Embryonic facial prominence (tissue), 1 donor: ENCODE results near the gene MT1M.

Experiments used
- DNase-seq: peaks from one replicate; pipeline ENCODE4 v3.0.0-alpha.2; 2016; ENCODE audit errors: extremely low spot score

Gene MT1M

DNA sequence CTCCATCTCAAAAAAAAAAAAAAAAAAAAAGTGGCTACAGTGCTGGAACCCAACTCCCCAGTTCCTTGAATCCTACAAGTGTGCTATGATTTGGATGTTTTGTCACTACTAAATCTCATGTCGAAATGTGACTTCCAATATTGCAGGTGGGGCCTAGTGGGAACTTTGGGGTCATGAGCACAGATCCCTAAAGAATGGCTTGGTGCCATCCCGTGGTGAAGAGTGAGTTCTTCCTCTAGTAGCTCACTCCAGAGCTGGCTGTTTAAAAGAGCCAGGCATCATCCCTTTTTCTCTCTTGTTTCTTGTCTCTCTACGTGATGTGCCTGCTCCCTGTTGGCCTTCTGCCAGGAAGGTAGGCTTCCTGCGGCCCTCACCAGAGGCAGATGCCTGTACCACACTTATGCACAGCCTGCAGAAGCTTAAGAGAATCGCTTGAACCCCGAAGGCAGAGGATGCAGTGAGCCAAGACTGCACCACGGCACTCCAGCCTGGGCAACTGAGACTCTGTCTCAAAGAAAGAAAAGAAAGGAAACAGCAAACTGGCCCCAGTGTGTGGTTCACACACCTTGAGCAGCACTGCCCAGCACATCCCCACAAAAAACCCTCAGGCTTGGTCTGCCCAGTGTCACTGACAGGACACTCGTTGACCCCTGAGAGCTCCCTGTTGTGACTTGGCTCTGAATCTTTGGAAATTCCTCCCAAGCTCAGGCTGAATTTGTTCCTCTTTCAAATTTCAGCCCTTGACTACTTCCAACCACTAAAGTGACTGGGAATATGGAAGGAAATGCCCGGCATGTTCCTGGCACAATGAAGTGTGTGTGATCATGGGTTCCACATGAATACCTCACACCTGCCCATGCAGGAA, 3.7 kb upstream of the MT1M start:
- no peak for DNase-seq

DNA sequence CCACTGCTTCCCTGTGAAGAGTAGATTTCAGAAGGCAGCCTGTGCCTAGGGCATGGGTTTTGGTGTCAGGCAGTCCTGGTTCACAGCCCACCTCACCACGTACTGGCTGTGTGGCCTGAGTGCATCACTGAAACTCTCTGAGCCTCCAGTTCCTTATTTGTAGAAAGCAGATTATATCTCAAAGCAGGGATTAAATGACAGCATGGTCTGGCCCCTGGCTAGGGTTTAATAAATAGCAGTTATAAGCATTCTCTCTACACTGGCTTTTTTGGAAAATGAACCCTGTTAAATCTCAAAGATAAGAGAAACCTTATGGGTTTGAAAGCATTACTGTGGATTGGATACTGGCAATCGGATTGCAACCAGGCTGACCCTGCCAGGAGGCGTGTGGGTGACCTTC, 2.9 kb upstream of the MT1M start:
- no peak for DNase-seq

DNA sequence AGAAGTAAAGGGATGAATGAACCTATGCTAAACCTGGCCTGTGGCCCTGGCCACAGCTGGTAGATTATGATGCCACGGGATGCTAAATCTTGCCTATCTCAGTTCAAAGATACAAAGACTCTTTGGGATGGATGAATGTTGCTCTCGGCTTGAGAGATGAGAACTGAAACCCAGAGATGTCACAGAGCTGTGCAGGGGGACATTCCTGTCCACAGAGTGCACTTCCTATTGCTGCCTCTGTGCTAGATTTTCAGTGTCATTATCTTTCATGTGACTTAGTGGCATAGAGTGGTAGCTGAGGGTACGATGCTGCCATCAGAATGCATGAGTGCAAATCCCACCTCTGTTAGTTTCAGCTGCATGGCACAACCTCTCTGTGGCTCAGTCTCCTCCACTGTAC, 2.3 kb upstream of the MT1M start:
- DNase-seq: no peak

DNA sequence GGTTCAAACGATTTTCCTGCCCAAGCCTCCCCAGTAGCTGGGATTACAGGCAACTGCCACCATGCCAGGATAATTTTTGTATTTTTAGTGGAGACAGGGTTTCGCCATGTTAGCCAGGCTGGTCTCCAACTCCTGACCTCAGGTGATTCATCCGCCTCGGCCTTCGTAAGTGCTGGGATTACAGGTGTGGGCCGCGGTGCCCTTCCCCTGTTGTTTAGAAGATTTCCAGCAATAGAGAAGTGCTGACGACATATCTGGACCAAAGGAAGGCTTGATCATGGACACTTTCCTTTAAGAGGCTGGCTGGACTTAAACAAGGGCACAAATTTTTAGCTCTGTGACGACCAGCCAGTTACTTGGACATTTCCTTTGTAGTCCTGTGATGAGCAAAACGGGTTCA, 1.3 kb upstream of the MT1M start:
- no peak for DNase-seq

DNA sequence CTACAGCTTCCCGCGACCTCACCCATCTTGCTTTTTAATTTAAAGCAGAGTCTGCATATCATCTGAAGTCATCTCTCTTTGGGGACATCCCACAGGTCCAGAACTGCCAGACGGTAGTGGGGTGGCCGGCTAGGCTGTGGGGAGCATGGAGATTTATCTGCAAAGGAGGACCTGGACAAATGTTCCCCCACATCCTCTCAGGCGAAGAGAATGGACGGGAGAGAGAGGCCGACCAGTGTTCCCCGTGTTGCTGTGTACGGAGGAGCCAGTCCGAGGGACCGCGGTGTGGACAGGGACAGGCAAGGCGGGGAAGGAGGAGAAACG, 665 bp upstream of the MT1M start:
- DNase-seq: no peak

DNA sequence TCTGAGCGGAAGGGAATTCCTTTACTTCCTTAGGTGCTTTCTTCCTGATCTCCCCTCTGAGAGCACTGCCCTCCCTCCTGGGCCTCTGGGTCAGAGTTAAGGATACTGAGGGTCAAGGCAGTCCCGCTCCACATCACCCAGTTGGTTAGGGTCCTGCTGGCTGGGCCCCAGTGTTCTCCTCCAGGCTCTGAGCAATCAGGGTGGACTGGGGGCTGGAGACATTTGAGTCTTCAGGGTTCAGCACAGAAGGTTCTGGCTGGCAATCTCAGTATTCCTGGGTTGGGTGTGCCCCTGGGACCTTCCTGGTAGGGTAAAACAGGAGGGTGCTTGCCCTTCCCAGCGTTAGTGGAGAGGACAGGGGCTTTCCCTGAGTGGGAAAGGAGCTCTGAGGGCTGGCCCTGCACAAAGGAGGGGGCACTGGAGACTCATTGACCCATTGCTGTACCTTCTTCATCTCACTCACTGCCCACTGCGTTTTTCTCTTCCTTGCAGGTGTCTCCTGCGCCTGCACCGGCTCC, 448 bp downstream of the MT1M start:
- no peak for DNase-seq

DNA sequence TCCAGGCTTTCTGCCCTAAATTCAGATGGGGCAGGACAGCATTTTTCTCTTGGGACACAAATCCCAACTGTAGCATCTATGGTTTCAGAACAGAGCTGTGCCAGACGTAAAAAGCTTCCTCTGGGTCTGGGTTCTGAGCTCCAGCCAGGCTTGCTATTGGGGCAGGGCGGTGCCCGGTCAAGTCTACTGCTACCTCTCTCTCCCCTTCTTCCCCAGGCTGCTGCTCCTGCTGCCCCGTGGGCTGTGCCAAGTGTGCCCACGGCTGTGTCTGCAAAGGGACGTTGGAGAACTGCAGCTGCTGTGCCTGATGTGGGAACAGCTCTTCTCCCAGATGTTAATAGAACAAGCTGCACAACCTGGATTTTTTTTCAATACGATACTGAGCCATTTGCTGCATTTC, 1.1 kb downstream of the MT1M start:
- no peak for DNase-seq

DNA sequence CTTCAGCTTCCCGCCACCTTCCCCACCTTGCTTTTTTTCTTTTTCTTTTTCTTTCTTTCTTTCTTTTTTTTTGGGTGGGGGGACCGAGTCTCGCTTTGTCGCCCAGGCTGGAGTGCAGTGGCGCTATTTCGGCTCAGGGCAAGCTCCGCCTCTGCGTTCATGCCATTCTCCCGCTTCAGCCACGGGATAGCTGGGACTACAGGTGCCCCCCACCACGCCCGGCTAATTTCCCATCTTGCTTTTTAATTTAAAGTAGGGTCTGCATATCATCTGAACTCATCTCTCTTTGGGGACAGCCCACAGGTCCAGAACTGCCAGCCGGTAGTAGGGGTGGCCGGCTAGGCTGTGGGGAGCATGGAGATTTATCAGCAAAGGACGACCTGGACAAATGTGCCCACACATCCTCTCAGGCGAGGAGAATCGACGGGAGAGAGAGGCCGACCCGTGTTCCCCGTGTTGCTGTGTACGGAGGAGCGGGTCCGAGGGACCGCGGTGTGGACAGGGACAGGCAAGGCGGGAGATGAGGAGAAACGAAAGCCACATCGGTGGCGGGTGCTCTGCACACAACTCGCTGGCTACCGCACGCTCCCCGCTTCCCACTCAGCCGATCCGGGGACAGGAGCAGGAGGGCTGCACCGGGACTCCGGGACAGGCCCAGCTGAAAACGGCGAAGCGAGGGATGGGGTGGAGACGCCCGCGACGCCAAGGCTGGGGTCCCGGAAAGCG, 2.4 kb downstream of the MT1M start:
- DNase-seq: no peak

DNA sequence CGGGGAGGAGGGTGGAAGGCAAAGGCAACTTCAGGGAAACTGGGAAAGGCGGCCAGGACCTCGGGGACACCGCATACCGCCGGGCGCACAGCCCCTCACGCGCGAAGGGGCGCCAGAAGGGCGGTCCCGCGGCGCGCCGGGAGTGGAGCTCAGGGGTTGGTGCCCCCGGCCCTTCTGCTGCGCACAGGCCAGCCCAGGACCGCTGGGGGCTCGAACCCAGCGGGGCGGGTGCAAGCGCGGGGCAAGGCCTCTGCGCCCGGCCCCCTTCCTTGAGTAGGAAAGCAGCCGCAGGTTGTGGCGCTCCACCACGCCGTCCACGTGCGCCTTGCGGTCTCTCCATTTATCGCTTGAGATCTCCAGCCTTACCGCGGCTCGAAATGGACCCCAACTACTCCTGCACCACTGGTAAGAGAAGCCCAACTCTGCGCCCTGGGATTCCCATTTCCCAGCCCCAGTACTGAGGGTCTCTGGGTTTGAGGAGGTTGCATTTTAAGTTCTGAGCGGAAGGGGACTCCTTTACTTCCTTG, 3.0 kb downstream of the MT1M start:
- no peak for DNase-seq

DNA sequence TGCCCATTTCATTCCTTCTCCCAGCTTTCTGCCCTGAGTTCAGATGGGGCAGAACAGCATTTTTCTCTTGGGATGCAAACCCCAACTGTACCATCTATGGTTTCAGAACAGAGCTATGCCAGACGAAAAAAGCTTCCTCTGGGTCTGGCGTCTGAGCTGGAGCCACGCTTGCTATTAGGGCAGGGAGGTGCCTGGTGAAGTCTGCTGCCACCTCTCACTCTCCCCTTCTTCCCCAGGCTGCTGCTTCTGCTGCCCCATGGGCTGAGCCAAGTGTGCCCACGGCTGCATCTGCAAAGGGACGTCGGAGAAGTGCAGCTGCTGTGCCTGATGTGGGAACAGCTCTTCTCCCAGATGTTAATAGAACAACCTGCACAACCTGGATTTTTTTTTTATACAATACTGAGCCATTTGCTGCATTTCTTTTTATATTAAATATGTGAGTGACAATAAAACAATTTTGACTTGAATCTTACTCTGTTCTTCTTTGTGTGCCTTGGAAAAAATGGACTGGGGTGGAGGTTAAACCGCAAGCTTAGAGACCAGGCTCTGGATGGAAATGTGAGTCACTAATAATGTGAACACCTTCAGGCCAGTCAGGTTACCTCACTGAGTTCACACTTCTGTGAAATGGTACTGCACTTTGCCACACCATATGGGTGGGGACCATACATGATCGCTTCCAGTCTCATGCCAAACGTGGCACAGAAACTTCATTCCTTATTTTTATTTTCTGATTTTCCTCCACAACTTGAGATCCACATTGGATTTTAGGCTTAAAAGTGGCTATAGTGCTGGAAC, 4.4 kb downstream of the MT1M start:
- no peak for DNase-seq

DNA sequence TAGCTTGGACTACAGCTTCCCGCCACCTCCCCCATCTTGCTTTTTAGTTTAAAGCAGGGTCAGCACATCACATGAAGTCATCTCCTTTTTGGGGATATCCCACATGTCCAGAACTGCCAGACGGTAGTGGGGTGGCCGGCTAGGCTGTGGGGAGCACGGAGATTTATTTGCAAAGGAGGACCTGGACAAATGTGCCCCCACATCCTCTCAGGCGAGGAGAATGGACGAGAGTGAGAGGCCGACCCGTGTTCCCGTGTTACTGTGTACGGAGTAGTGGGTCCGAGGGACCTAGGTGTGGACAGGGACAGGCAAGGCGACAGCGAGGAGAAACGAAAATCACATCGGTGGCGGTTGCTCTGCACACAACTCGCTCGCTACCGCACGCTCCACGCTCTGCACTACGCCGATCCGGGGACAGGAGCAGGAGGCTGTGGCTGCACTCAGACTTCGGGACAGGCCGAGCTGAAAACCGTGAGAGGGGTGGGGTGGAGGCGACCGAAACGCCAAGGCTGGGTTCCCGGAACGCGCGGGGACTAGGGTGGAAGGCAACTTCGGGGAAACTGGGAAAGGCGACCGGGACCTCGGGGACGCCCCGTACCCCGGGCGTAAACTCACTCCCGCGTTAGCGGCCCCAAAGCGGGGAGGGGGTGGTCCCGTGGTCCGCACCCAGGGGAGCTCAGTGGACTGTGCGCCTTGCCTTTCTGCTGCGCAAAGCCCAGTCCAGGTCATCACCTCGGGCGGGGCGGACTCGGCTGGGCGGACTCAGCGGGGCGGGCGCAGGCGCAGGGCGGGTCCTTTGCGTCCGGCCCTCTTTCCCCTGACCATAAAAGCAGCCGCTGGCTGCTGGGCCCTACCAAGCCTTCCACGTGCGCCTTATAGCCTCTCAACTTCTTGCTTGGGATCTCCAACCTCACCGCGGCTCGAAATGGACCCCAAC, 5.6 kb downstream of the MT1M start, which contains the start of gene MT1A:
MT1A (plus strand) TSS at position 853 of the 937 bp plus-strand sequence; CDS start at position 926, 73 bp downstream.
- no peak for DNase-seq

DNA sequence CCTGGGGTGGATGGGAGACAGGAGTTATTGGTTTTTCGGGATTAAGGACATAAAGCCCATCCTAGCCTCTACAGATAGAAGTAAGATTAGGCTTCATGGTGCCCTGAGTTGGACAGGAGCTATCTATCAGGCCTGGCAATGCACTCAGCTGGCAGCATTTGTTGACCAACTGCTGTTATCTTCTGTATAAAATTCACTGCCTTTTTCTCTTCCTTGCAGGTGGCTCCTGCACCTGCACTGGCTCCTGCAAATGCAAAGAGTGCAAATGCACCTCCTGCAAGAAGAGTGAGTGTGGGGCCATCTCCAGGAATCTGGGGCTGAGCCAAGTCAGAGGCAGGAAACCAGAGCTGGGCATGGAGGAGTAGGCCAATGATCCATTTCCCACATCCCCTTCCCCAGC, 6.6 kb downstream of the MT1M start:
- DNase-seq: no peak

DNA sequence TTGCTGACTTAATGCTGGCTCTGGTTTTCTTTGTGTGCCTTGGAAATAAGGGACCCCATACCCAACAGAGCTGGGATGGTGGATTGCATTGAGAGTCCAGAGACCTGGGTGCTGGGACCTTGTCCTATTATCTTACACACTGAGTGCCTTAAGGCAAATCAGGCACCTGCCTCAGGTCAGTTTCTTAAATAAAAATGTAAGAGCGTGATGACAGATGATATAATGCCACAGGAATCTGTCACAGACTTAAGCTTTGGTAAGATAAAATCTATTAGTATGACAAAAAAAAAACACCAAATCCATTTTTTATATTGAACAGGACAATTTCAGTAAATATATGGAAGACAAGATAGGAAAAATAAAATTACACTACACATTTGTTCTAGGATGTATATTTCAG, 7.6 kb downstream of the MT1M start:
- no peak for DNase-seq

DNA sequence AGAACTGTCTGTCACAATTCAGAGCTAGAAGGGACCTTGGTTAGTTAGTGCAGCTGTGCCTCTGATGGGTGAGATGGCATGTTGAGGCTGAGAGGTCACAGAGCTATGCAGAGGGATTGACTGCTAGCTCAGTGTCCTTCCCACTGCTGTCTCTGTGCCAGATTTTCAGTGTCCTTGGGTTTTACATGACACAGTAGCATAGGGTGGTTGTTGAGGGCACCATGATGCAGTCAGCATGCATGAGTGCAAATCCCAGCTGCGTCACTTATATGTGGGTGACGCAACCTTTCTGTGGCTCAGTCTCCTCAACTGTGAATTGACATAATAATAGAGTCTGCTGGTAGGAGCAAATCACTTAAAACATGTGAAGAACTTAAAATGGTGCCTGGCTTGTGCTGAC, 8.7 kb downstream of the MT1M start:
- no peak for DNase-seq

DNA sequence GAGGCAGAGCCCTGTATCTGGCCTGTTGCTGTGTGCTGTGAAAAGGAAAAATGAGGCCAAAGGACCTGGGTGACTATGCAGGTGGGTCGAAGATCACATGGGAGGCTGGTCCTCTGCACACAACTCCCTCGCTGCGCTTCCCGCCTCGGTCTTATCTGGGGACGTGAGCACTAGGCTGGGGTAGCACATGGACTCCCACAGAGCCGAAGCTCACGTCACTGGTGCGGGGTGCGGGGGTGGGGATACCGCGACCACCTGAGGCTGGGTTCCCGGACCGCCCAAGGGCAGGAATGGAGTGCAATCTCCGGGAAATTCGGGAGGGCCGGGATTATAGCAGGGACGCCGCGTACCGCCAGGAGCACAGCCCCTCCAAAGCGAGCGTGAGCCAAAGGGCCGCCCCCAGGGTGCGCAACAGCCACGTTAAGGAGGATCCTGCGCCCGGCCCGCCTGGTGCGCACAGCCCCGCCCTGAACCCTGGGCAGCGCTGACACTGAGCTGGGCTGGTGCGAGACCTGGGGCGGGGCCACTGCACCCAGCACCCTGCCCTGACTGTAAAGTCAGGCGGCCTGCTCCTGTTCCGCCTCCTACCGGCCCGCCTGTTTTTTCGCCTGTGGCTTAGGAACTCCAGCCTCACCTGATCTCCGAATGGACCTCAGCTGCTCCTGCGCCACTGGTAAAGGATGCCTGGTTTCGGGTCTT, 10.8 kb downstream of the MT1M start:
- no peak for DNase-seq

DNA sequence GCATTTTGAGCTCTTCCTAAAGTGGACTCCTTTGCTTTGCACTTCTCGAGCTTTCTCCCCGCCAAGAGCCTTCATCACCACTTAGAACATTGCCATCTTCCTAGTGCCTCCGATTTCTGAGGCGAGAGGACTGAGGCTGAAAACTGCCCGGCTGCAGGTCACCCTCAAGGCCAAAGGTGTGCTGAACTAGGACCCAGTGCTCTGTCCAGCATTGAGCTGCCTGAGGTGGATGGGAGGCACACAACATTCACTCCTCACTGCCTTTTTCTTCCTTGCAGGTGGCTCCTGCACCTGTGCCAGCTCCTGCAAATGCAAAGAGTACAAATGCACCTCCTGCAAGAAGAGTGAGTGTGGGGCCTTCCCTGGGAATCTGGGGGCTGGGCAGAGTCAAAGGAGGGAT, 11.4 kb downstream of the MT1M start:
- no peak for DNase-seq

DNA sequence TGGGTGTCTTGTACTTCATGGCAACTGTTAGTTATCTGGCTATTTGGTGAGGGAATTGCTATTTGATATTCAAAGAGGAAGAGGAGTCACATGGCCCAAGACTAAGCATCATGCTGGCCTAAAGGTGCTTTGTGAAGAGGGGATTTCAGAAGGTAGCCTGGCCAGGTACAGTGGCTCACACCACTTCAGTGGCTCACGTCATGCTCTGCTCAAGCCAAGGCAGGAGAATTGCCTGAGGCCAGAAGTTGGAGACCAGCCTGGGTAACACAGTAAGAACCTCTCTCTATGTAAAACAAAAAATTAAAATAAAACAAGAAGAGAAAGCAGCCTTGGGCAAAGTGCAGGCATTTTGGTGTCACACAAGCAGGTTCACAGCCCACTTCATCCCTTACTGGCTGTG, 12.9 kb downstream of the MT1M start:
- no peak for DNase-seq

DNA sequence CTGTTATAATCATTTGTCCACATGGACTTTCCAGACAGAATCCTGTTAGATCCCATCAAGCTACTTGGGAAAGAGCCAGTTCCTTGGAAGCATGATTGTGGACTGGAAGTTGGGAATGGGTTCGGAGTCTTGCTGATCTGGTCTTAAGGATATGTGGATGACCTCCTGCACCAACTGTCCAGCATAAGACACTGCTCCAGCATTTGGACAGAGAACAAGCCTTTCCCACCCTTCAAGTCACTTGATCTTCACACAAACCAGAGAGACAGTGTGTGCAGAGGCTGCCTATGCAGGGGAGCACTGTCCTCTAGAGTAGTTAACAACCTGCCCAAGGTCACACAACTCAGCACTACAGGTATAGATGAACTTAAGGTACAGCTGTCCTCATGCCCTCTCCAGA, 13.4 kb downstream of the MT1M start:
- DNase-seq: no peak

DNA sequence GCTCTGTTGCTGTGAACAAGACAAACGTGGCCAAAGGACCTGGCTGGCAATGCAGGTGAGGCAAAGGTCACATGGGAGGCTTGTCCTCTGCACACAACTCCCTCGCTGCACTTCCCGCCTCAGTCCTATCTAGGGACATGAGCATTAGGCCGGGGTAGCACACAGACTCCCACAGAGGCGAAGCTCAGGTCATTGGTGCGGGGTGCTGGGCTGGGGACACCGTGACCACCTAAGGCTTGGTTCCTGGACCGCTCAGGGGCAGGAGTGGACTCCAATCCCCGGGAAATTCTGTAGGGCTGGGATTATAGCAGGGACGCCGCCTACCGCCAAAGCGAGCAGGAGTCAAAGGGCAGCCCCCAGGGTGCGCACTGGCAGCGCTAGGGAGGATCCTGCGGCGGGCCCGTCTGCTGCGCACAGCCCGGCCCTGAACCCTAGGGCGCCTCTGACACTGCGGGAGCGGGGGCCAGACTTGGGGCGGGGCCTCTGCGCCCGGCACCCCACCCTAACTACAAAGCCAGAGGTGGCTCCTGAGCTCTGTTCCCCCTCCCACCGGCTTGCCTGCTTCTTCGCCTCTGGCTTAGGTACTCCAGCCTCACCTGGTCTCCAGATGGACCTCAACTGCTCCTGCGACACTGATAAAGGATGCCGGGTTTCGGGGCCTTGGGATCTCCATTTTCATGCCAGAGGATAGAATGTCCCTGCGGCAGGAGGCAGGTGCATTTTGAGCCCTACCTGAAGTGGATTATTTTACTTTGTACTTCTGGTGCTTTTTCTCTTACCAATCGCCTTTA, 15.4 kb downstream of the MT1M start:
- DNase-seq: no peak

DNA sequence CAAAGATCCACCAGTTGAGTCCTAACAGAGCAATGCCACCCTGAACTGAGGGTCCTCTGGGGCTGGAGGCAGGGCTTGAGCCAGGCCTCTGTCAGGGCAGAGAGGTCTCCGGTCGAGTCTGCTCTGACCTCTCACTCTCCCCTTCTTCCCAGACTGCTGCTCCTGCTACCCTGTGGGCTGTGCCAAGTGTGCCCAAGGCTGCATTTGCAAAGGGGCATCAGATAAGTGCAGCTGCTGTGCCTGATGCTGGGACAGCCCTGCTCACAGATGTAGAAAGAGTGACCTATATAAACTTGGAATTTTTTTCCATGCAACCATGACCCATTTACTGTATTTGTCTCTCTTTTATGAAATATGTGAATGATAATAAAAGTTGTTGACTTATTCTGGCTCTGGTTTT, 16.8 kb downstream of the MT1M start:
- DNase-seq: no peak
